Activated CD4-positive, alpha-beta T cell treated with anti-CD3 and anti-CD28 coated beads, Interleukin-2, amount 50 U/mL, for 1 hour (primary cell): ENCODE measurements around the gene SEMA5A.

ENCODE experiments used
- DNase-seq: peaks from one replicate; pipeline ENCODE4 v3.0.0-alpha.2; 2020

Gene SEMA5A

GRCh38 chr5:9314558-9314957 is 231.3 kb downstream of the SEMA5A start:
- DNase-seq = no peak

- DNase-seq = no peak
Observed at GRCh38 chr5:9313751-9314150, 232.1 kb downstream of the SEMA5A start.

- DNase-seq = no peak
Observed at GRCh38 chr5:9307150-9307549, 238.7 kb downstream of the SEMA5A start.

GRCh38 chr5:9302218-9302617 is 243.7 kb downstream of the SEMA5A start:
- DNase-seq = no peak

- DNase-seq = no peak
Observed at GRCh38 chr5:9301200-9301599, 244.7 kb downstream of the SEMA5A start.

GRCh38 chr5:9297134-9297533 is 248.7 kb downstream of the SEMA5A start:
- no peak for DNase-seq

- DNase-seq = no peak
Observed at GRCh38 chr5:9295466-9295801, 250.4 kb downstream of the SEMA5A start.

GRCh38 chr5:9294793-9295465 is 250.9 kb downstream of the SEMA5A start:
- DNase-seq = no peak

- no peak for DNase-seq
Observed at GRCh38 chr5:9288234-9288633, 257.6 kb downstream of the SEMA5A start.

- DNase-seq = no peak
Observed at GRCh38 chr5:9284781-9285307, 261.0 kb downstream of the SEMA5A start.

GRCh38 chr5:9284272-9284671 is 261.6 kb downstream of the SEMA5A start:
- no peak for DNase-seq

GRCh38 chr5:9283473-9283872 is 262.4 kb downstream of the SEMA5A start:
- no peak for DNase-seq

- no peak for DNase-seq
Observed at GRCh38 chr5:9283021-9283420, 262.9 kb downstream of the SEMA5A start.

GRCh38 chr5:9282211-9282610 is 263.7 kb downstream of the SEMA5A start:
- DNase-seq = no peak

GRCh38 chr5:9279774-9280173 is 266.1 kb downstream of the SEMA5A start:
- no peak for DNase-seq

GRCh38 chr5:9278921-9279603 is 266.8 kb downstream of the SEMA5A start:
- DNase-seq = no peak

- DNase-seq = no peak
Observed at GRCh38 chr5:9269014-9269413, 276.9 kb downstream of the SEMA5A start.

- no peak for DNase-seq
Observed at GRCh38 chr5:9268226-9268625, 277.6 kb downstream of the SEMA5A start.

GRCh38 chr5:9265441-9266287 is 280.2 kb downstream of the SEMA5A start:
- no peak for DNase-seq

- DNase-seq = no peak
Observed at GRCh38 chr5:9264301-9264700, 281.6 kb downstream of the SEMA5A start.

GRCh38 chr5:9263656-9264055 is 282.2 kb downstream of the SEMA5A start:
- no peak for DNase-seq

GRCh38 chr5:9251379-9251980 is 294.4 kb downstream of the SEMA5A start:
- no peak for DNase-seq

GRCh38 chr5:9249231-9249630 is 296.6 kb downstream of the SEMA5A start:
- DNase-seq = no peak
